Measurements from ENCODE around the gene OR2T12.
"Not testable (repeated sequence)": the region's sequence is repeated elsewhere in the genome, so short reads cannot be mapped to it uniquely, and the experiment has no call there.

The OR2T12 gene, protein sequence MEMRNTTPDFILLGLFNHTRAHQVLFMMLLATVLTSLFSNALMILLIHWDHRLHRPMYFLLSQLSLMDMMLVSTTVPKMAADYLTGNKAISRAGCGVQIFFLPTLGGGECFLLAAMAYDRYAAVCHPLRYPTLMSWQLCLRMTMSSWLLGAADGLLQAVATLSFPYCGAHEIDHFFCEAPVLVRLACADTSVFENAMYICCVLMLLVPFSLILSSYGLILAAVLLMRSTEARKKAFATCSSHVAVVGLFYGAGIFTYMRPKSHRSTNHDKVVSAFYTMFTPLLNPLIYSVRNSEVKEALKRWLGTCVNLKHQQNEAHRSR

DNA sequence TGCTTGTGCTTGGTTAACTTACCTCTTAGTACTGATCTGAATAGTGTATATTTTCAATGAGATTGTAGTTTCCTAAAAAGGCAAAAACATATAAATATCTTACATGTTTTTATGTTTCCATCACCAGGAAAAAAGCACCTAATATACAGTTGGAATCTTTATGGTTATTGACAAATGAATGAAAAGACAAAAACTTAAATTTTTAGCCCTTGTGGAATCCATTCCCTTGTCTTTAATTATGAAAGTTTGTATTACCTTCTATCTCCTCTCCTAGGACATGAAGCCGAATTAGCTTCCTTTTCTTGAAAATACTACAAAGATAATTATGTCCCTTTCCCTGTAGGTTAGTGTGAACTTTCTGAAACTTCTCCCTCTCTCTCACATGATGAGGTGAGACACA is at the start of gene OR2T12:
Gene OR2T12 (minus strand): TSS at position 101 of the 400 bp plus-strand sequence. CDS start 7,846 bp downstream, outside the sequence.
- no peak for DNase-seq

DNA sequence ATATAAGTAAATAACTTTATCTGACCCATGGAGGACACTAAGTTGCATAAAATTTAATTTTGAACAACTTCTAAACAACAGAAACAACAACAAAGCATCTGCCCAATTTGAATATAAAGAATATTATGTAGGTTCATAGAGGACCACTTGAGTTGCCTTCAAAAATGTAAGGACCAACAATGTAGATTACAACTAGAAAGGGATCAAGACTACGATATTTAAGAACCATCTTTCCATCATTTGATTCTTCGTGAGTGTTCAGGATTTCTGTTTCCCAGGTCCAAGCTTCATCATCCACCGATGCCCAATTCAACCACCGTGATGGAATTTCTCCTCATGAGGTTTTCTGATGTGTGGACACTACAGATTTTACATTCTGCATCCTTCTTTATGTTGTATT is 45.3 kb upstream of the OR2T12 start, which contains the start of gene OR14C36:
Gene OR14C36 (plus strand): TSS at position 301 of the 400 bp plus-strand sequence. CDS start 0 bp downstream, at position 301.
- DNase-seq, result no peak

- DNase-seq, result no peak
Observed at GRCh38 chr1:248343451-248343850, 40.2 kb upstream of the OR2T12 start.

- DNase-seq, result no peak
Observed at GRCh38 chr1:248324468-248324867, 21.2 kb upstream of the OR2T12 start, which contains the start of gene OR2M7. Gene OR2M7, minus strand, starts transcription at chr1:248324568. Its CDS starts 0 bp downstream, at chr1:248324568.

DNA sequence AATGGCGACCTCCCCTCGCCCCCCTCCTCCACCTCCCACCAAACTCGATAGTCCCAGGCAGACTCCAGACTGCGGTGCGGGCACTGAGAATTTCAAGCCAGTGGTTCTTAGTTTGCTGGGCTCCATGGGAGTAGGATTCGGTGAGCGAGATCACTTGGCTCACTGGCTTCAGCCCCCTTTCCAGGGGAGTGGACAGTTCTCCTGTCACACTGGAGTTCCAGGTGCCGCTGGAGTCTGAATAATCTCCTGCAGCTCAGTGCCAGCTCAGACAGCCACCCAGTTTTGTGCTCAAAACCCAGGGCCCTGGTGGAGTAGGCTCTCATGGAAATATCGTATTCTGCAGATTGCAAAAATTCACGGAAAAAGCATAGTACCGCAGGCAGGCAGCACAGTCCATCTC is 13.6 kb upstream of the OR2T12 start:
- no peak for DNase-seq

DNA sequence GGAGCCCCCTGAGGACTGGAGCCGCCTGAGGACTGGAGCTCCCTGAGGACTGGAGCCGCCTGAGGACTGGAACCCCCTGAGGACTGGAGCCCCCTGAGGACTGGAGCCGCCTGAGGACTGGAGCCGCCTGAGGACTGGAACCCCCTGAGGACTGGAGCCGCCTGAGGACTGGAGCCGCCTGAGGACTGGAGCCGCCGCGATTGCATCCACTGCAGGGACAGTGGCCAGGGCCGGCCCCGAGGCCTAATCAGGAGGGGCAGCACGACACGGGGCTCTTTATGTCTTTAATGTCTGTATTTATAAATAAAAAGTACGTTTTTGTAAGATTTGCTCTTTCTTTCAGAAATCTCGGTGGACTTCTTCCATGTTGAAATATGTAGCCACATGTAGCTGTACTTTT is 3.5 kb upstream of the OR2T12 start:
- not testable (repeated sequence) for DNase-seq

DNA sequence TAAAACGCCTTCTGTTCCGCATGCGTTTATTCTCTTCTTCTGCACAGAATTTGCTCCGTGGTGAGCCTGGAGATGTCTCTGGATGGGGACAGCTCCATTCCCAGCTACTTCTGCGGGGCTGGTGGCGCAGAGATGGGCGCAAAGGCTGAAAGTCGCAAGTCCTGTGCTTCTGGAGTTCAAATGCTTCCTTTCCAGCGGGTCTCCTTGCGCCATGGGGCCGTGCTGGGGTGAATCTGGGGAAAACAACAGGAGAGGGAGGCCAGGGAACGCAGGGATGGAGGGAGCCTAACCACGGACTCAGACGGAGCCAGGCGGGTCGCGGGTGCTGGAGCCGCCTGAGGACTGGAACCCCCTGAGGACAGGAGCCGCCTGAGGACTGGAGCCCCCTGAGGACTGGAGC is 2.9 kb upstream of the OR2T12 start:
- DNase-seq, result no peak

- DNase-seq, result not testable (repeated sequence)
Observed at GRCh38 chr1:248305672-248306071, 2.4 kb upstream of the OR2T12 start.

GRCh38 chr1:248288391-248288790 is 14.8 kb downstream of the OR2T12 start:
- DNase-seq, result no peak

- no peak for DNase-seq
Observed at GRCh38 chr1:248277876-248278275, 25.3 kb downstream of the OR2T12 start, which contains the start of gene OR2T33. Gene OR2T33, minus strand, starts transcription at chr1:248277976. Its CDS starts 4,162 bp downstream, at chr1:248273814.

DNA sequence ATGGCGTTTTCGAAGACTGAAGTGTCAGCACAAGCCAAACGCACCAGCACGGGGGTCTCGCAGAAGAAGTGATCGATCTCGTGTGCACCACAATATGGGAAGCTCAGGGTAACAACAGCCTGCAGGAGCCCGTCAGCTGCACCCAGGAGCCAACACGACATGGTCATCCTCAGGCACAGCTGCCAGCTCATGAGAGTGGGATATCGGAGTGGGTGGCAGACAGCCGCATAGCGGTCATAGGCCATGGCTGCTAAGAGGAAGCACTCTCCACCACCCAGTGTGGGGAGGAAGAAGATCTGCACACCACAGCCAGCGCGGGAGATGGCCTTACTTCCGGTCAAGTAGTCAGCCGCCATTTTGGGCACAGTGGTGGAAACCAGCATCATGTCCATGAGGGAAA is 30.0 kb downstream of the OR2T12 start:
- DNase-seq, result not testable (repeated sequence)

- DNase-seq, result no peak
Observed at GRCh38 chr1:248268178-248268577, 35.0 kb downstream of the OR2T12 start.

- DNase-seq, result not testable (repeated sequence)
Observed at GRCh38 chr1:248259309-248259708, 43.9 kb downstream of the OR2T12 start.

DNA sequence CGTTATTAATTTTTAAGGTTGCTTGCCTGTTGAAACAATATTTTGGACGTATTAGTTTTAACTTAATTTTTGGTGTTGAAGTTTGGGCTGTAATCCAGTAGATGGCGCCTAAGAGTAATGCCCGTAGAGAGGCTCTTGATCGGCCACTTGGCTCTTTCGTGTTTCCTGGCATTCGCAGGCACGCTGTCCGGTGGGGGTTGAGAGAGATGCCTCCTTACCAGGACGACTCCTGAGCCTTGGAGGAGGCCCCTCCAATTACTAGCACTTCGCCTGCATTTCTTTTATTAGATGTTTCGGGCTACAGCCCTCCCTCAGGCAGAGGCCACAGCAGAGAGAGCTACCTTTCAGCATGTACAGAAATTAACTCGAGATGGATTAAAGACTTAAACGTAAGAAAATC is 60.0 kb downstream of the OR2T12 start:
- DNase-seq, result no peak
